Medulla oblongata (tissue), 1 donor: ENCODE measurements around the gene MSI2.

ENCODE experiments used
- DNase-seq: peaks from one replicate; pipeline ENCODE4 v3.0.0-alpha.2; 2015; ENCODE audit errors: extremely low spot score

Gene MSI2

DNA sequence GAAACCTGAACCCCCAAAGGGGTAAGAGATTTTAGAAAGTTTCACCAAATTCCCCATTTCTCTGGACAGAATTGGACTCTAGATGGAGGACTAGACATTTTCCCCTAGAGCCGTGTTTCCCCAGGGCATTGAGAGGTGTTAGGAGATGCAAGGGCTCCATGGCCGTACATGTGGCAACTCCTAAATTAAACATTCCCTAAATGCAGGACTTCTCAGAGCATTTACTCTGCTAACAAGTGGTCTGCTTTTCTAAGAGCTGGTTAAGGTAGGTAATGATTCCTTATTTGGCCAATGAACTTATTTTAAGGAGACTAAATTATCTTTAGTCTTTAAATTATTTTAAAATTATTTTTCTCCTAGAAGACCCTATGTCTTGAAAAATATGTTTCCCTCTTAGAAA lies 200.9 kb downstream of the MSI2 start:
- DNase-seq = no peak

DNA sequence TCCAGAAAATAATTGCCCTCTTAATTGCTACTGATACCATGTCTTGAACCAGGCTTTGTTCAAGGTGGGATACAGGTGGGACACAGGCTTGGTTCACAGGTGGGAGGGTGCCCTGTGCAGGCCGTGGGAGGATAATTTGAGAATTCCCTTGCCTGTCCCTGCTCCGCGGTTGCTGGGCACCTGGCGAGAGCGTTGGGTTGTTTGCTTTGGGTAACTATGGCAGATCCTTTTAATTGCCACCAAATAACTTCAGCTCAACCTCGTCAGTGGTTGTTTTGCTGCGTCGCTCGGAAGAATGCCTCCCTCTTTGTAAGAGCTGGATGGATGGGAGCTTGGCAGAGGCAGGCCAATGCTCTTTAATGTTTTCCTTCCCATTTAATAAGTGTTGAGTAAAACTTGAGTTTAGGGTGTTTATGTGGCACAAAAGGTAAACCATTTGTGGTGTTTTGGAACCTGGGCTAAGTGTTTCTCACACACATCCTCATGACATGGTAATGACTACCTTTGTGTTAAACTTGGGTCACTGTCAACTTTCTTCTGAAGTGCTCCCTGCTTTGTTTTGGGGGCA lies 202.5 kb downstream of the MSI2 start:
- DNase-seq = no peak

DNA sequence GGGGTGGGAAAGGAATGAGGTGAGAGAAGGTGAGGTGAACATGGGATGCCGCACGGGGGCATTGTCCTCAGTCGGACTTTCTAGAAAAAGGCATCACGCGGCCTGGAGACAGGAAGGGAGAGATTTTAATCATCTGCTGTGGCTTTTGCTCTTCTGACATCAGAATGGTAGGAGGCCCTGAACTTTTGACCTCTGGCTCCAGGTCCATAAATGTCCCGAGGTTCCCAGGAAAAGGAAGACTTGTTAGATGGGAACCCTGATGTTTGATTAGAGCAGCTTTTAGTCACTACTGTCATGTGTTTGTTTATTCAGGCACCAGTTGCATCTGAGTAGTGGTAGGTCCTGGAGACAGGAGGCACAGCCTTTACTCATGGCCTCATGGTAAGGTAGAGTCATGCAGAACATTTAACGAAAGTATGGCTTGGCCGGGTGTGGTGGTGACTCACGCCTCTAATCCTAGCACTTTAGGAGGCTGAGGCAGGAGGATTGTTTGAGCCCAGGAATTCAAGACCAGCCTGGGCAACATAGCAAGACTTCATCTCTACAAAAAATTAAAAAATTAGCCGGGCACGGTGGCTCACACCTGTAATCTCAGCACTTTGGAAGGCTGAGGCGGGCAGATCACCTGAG lies 203.1 kb downstream of the MSI2 start:
- DNase-seq = no peak

DNA sequence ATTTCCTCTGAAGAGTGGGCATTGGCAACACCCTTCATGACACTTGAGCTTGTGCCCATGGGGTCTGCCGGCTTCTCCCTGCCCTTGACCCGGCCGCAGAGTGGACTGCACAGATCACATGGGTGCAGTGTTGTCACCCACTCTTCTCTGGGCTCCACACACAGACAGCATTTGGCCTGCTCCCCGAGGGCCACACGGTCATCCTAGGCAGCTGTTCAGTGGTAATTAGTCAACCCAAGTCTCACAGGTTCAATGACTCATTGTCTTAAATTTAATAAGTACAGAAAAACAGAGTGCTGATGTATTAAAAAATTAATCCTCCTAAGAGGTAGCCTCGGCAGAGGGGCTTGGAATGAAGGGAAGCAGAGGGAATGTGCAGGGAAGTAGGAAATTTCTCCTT lies 204.8 kb downstream of the MSI2 start:
- no peak for DNase-seq

DNA sequence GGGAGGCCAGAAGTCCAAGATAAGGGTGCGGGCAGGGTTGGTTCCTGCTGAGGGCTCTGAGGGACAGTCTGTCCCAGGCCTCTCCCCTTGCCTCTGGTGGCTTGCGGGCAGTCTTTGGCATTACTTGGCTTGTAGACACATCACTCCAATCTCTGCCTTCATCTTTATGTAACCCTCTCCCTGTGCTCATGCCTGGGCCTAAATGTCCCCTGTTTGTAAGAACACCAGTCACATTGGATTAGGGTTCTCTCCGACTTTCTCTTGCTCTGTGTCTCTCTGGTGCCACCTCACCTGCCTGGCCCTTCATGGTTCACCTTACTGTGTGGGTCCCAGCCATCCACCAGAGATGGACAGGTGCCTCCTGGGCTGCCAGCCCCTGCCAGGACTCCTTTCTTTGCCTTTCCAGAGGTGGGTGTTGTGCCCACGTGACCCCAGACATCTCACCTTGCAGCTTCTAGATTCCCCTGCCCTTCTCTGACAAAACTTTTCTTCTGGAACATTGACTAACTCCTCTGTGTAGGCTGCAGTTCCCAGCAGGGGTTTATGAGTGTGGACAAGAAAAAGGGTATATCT lies 205.8 kb downstream of the MSI2 start:
- DNase-seq = no peak

DNA sequence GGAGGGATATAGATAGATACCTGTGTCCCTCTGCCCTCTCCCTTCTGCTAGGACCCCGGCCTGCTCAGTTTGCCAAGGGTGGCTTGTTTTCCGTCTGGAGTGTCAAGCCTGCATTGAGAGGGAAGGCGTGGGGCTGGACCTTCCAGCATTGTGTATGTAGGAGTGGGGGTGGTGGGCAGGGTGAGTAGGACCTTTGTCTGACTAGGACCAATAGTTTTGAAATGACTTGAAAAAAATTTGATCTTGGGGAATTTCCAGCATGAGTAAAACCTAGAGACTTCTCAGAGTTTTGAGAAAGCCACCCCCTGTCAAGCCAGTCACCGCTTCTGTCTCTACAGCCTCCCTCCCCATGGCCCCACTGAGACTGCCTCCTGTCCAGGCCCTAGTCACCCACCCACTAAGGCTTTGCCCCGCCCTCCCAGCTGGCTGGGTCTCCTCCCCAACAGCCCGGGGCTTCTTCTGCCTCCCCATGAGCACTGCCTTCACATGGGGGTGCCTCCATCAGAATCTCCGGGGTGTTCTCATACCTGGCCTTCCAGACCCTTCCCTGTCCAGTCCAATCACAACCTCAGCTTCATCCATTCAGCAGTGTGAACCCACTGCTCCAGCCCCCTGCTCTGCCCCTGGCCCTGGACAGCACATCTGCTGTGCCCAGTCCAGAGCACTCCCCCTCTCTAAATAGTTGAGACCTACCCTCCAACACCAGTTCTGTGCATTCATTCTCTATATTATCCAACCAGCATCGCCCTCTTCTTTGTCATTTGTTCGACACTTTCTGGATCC lies 207.0 kb downstream of the MSI2 start:
- DNase-seq = no peak

DNA sequence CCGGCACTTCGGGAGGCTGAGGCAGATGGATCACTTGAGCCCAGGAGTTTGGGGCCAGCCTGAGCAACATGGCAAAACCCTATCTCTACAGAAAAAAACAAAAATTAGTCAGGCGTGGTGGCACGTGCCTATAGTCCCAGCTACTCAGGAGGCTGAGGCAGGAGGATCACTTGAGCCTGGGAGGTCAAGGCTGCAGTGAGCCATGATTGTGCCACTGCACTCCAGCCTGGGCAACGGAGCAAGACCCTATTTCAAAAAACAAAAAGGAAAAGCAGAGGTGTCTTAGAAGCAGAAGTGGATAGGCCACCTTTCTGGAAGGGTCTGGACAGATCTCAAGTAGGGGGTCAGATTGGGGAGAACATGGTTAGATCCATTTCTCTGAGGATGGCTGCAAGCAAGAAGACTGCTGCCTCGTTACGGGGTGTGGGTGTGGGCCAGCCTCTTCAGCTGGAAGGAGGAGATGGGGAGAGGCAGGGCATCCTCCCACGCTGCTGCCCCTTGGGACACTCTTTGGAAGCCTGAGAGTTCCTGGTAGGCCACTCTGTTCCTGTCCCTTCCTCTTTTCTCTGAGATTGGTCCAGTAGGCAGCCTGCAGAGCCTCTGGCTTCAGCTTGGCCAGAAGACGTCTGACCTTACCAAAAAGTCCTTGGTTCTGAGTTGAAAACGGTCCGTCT lies 208.0 kb downstream of the MSI2 start:
- DNase-seq = no peak

DNA sequence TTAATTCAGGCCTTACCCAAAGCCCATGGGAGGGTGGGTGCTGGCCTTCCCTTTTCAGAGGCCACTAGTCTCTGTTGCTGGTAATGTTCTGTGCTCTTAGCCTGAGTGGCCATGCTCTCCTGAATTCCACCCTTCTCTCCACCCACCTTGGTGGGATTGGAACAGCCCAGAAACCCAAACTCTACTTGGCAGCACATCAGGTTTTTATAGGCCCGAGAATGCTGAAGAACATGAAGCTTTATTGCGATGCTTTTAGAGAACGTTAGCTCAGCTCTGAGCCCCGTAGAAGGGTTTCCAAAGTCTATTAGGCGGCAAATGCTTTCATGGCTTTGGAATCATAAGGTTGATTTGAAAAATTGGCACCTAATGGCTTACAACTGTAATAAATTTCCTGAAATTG lies 209.3 kb downstream of the MSI2 start:
- DNase-seq = no peak

DNA sequence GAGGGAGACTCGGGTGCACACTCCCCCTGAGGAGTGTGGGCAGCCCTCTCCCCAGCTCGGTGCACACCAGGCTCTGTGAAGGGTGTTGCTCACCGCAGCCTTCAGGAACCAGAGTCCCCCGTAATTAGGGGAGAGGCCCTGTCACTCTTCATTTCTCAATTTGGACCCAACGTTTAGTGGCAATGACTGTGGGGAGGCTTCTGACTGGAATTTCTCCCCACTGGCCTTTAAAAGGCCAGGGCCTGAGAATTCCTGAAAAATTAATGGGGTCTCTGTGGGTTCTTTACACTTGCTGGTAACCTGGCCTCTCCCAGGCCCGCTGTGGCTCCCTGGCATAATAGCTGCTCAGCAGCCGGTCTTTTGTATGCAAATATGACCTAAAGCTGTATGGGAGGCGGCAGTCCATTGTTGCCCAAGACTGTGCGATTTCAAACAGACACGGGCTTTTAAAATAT lies 209.7 kb downstream of the MSI2 start:
- DNase-seq = no peak

DNA sequence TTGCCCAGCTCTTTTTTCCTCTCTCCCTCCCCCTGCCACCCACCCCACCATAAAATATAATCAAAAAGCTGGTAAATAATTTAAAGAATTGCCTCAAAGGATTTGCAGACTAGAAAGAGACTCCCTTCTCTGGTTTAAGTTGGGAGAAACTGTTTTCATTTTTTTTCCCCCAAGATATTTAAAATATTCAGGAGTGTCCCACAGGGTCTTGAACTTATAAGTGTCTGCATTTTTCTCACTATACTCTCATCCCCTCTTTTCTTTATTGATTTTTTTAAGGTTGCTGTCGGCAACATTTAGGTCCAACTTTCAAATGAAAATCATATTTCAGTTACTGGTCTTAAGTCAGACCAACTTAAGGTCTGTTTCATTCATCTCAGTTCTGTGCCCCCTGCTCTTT lies 210.2 kb downstream of the MSI2 start:
- DNase-seq = no peak

DNA sequence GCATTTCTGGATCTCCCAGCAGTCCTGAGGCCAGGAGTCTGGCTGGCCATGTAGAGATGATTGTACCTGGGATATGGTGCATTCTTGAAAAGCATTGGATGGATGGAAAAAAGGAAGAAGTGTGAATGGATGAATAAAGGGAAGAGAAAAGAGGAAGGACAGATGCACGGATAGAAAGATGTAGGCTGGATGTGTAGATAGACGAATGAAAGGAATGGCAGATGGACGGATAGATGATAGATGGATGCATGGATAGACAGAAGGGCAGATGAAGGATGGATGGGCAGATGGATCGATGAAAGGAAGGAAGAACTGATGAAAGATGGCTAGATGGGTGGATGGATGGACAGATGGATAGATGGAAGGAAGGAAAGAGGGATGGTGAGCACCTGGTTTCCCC lies 210.9 kb downstream of the MSI2 start:
- no peak for DNase-seq

DNA sequence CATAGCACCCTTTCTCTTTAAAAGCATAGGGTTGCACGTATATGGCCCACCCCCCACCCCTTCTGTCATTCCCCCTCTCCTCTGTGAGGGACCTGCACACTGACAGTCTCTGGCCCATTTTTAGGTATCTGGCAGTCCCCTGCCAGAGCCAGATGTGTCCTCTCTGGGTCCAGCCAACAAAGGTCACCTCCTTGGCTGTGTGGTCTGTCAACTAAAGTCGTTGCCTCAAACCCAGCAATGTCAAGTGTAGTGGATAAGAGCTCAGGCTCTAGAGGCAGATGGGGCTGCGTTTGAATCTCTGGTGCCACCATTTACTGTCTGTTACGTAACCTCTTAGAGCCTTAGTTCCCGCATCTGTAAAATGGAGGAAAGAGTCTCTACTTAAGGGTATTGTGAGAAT lies 211.5 kb downstream of the MSI2 start:
- no peak for DNase-seq

DNA sequence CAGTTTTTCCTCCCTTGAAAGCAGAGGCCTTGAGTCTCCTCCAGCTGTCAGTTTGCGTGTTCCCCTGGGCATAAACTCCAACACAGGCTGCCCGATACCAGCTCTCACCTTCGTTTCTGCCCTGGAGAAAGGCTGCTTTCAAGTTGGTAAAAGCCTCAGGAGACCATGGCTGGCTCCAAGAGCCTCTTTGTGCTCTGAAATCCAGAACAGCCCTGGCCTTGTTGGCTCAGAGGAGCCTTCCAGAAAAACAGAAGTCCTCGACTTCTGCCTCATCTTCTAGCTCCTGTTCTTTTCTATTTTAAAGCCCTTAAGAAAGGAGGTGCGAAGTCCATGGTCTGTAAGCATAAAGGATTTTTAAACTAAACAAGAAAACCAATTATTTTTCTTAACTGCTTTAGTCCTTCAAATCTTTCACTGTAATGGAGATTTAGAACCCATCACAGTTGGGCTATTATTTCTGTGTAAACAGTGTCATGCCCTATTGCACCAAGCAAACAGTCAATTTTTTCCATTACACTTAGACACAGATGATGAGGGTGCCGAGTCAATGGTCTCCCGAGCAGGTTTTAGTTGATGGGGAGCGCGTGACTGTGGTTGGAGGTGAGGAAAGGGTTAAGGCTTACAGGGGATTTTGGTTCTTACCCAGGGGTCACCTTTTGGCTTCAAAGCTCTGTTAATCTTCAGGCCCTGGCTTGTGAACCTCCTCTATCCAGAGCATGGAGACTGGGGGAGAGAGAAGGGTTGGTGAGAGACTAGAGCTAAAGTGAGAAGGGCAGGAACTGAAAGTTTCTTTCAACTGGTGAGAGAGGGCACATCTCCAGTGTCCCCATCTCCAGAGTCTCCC lies 212.8 kb downstream of the MSI2 start:
- no peak for DNase-seq

DNA sequence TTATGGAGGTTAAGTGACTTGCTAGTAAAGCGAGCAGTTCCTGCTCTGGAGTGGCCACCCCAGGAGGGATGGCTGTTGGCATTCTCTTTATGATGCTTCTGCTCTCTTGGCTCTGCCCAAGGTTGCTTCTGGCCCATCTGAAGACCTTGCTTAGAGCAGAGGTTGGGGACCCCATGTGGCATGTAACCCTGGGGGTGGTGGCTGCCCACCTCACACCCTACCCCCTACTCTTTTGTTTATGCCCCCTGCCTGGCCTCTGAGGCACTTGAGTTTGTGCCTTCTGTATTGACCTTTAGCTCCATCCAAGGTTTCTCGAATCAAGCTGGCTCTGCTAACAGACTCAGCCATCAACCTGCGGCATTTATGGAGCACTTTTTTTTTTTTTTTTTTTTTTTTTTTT lies 214.6 kb downstream of the MSI2 start:
- no peak for DNase-seq

DNA sequence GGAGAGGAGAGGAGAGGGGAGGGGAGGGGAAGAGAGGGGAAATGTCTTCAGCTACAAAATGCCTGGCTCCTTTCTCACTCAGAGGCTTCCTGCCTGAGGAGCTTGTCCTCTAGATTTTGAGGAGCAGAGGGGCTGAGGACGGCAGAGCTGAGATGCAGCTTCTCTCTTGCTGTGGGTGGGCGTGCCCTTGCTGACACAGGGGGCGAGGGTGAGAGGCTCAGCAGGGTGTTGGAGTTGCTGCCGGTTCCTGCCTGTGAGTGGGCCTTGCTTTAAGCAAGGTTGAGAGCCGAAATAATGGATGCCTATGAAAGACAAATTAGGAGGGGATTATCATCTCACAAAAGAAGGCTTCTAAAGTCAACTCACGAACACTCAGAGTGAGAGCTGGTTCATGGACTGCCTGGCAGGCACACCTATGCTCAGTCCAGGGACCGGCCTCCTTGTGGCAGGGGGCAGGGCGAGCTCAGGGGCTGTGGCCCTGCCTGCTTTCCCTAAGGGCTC lies 215.6 kb downstream of the MSI2 start:
- no peak for DNase-seq

DNA sequence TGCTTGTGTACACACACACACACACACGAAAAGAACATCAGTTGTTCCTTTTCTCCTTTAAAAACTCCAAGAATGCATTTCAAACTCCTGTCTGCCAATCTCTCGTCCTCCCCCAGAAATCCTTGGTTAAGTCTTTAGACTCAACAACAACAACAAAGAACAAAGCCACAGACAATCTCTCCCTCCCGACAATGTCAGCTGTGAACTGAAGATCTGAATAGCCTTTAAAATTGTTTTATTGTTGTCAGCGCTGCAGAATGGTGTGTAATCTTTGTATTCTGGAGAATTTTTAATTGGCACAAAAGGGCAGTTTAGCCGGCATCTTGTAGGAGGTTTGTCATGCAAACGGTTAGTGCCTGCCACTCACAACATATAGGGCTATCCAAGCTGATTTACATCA lies 219.5 kb downstream of the MSI2 start:
- DNase-seq = peak; percentile 65

DNA sequence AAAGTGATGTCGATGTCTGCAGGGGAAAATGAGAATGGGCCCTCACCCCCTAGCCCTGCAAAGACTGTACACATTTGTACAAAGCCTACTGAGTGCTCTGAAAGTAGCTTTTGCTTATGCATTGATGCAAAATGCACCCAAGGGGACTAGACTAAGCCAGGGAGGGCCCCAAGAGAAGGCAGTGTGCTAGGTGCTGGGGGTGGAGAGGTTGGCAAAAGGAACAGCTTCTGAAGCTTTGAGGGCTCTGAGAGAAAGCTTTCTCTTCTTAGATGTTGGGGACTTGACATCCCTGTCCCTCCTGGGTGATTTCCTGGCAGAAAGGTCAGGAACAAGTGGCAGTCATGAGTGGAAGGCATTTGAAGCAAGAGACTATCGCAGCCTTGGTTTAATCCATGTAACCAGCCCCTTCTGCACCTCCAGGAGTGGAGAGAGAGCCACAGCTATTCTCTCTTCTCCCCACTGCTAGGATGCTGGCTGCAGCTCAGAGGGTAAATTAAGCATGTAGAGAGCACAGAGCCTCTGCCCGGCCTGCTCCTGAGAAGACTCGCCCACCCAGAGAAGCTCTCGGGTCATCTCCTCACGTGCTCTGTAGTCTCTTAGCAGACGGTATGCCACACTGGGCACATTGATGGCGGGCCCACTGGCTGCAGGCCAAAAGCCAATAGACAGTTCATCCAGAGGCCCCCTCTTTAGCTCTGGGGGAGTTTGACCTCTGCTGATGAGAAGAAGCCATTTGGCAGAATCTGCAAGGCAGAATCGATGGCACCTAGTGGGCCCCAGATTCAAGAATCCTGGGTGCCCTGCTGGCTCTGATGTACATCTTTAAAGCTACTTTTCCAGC lies 221.4 kb downstream of the MSI2 start:
- no peak for DNase-seq

DNA sequence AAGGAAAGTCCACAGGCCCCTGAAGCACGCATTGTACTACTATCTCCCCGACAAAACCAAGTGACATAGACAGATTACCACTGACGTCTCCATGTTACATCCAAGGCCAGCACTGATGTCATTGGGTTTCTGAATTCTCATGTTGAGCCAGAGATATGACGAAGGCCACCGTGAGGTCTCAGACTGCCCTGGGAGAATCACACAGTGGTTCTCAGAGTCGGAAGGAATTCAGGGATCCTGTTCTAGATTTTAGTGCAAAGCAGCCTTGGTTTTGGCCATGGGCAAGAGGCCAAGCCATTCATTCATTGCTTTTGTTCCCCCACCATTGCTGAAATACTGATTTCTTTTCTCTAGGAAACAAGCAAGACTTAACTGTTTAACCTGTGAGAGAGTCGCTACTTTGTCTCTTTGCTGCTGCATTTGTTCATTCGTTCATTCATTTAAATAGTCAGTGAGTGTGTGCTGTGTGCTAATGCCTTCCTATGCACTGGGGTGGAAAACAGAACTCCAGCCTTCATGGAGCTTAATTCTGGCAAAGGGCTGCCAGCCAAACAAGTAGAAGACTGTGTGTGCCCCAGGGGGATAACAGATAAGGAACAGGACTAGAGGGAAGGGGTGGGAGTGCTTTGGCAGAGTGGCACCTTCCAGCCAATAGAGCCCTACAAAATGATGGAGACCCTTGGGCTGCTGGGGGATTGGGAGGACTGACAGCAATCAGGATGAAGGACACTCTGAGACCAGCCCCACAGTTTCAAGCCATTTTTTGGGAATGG lies 222.3 kb downstream of the MSI2 start:
- DNase-seq = no peak

DNA sequence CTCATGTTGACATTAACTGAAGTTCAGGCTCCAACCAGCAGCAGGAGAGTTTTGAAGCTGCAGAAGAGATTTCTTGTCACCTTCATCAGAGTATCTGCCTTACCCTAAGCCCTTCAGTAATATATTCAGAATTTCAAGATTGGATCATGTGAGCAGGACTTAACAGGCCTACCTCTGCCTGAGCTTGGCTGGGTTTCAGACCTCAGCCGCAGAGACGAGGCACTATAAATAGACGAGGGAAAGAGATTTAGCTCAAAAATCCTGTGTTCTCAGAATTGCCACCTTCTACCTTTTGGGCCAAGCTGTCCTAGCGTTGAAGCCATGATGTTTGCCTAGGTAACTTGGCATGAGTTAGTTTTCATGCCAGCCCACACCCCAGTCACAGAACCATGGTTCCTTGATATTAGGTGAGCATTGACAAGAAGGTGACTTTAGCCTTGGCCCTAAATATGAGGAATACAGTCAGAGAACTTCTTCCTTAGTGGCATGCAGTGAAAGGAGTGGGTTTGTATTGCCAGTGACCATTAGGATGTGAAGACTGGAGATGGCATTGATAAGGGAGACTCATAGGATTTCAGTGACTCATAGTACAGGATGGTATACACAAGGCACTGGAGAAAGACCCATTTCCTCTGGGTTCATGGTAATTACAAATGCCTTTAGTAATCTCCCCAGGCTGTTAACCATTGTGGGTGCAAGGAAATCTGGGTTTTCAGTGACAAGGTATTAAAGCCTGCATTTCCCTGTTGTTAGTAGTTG lies 224.3 kb downstream of the MSI2 start:
- DNase-seq = no peak
